ENCODE data around the gene STARD4.
A peak's percentile ranks its signal among the peaks of the same experiment; 100 is the strongest.

Gene STARD4

DNA sequence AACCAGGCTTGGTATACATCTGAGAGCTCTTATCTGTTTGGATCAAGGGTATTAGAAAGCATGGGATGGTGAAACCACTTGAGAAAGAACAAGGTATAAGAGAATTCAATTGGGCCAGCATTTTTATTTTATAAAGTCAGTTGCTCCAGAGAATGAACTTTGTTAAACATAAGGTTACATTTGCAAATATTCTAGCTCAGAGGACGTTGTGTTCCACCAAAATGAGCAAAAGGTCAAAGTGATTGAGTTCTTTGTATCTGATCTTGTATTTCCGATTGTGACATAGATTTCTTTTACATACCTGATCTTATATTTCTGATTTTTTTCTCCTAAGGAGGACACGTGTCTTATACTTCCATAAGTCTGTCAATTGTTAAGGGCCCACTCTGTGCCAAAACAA is 8.6 kb upstream of the STARD4 start:
- no peak for DNase-seq

DNA sequence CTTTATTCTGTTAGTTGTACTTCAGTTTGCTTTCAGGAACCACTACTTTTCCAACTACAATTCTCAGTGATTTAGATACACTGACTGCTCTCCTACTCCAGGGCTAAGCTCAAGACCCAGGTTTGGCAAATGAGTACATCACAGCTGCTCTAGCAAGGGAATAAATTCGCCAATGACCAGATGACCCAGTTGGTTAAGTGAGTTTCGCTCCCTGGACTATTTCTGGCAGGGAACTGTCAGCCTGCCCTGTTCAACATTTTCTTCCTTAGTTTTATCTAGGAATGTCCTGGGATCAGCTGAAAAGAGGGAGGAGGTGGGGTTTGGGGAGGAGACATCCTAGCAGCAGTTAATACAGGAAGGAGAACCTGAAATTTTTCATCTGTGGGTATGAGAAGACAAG is 6.4 kb upstream of the STARD4 start:
- DNase-seq, result no peak

DNA sequence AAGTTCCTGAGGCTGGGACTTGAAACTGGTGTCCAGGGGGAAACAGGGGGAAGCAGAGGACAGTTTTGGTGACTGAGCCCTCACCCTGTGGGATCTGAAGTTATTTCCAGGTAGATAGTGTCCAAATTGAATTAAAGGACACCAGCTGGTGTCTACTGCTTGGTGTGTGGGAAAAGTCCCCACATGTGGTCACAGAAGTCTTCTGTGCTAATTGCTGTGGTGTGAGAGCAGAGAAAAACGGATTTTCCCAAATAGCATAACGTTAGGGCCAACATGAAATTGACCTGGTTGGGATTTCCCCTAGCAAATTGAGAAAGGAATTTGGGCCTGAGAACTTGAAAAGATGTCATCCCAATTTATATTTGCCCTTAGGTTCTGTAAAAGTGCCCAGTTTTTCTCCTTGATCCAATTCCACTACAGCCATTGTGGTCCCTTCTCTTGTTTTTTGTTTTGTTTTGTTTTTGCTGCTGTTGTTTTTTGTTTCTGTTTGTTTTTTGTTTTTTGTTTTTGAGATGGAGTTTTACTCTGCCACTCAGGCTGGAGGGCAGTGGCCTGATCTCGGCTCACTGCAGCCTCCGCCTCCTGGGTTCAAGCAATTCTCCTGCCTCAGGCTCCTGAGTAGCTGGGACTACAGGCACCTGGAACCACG is 5.6 kb upstream of the STARD4 start:
- DNase-seq, result no peak

DNA sequence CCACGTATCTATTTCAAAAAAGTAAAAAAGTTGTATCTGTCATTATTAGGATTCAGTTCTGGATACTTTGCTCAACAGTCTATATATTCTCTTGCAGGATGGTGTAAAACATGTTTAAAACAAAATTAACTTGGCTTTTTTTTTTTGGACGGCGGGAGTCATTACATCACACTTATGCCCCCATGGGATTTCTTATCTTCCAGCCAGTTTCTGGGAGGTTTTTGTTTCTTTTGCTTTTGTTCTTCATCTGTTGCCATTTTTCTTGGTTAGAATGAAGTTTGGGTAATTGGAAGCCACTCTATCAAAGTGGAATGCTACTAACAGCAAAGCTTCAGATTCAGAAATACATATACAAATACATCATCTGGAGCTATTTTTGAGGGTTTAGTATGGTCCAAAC is 1.8 kb upstream of the STARD4 start:
- DNase-seq, result no peak

DNA sequence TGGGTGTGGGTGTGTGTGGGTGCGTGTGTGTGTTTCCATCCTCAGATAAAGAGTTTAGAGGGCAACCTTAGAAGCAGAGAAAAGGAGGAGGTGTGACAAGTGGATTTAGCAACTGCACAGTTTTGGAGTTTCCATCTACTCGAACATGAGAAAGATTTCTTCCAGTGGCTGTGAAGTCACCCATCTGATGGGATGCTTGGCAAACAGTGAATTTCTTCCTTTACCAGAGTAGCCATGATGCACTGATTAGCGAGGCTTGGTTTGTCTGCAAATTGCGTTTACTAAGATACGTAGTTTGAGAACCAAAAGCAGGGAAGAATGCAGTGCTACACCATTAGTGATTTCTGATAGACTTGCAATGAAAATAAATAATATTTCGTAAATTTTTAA is 791 bp upstream of the STARD4 start:
- no peak for DNase-seq

DNA sequence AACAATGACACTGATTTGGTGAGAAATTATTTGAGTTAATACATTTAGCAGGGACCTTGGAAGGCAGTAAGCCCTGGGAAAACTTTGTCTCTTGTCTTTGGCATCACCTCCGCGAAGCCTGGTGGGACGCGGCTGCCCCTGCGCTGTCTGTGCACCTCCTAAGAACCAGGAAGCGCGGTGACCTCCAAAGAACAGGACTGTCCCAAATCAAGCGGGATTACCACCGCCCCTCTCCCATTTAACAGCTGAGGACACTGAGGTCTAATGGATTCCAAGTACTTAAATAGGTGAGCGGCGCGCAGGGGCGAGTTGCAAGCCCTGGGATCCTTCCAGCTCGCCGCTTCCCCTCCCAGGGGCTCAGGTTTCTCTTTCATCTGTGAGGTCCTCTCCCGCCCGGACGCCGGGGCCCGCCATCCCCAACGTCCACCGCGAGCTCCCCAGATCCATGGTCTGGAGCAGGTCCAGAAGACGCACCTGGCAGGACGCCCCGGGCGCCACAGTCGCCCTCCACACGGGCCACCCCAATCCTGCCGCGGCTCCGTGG is 432 bp downstream of the STARD4 start:
- peak; percentile 29 for DNase-seq

DNA sequence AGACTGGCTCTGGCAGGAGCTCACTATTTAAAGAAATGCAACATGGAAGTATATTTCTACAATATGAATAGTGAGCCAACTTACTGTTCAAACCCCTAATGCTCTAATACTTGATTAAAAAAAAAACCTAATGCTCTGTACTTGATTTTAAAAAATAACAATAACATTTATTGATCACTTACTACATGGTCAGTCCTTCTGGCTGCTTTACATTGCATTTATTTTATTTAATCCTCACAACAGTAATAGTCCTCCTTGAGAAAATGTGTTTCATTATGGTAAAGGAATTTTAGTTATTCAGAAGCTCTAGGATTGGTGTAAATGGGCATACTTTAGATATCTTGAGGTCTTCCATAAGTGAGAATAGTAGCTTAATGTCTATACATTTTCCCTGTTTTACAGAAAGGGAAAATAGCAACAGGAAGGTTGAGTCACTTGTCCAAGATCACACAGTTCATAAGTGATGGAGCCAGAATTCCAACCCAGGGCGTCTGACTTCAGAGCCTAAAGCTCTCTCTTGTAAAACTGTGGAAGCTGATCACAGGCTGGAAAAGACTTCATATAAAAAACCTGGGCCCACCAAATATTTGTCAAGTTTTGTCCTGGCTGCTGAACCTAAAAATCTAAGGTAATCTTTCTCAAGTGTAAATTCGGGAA is 1.0 kb downstream of the STARD4 start:
- no peak for DNase-seq

DNA sequence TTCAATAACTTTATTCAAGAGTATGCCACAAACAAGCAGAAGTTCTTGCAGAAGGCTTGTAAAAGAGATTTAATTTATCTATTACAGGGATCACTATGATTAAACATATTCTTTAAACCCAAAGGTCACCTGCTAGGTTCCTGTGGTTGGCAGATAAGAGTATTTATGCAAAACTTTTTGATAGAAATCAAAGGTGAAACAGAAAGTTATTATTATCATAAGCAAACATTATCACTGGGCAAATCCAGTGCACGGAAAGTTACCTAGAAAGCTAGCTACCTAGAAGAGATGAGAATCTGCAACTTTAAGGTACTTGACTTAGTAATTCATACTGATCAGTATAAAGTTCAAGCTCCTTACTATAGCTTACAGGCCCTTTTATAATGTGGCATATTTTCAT is 3.2 kb downstream of the STARD4 start:
- no peak for DNase-seq

DNA sequence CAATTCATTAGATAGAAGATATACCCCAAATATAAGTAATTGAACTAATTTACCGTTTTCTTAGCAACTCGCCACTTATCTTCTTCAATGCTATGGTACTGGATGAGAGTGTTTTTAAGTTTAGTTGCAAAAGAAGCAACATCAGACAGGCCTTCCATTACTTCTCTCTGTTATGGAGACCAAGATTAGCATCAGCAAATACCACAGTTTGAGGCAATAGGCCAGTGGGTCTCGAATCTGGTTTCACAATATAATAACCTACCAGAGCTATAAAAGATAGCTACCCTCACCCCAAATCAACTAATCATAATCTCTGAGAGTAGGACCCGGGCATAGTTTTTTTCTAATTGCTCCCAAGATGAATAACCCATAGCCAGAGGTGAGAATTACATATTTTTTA is 5.1 kb downstream of the STARD4 start:
- no peak for DNase-seq

DNA sequence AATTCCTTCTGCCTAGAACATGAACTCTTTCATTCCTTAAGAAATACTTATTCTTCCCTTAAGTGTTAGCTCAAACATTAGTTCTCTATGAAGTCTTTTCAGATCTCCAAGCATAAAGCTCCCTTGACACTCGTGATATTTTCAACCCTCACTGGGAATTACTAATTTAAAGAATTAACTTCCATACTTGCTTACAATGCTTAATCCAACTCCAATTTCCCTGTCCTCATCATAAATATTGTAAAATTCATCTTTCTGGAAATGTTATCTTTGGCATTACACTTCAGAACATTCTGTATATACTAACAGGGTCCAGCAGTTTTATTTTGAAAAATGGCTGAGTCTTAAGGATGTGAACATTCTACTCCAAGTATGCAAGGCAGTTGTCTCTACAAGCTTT is 7.2 kb downstream of the STARD4 start:
- DNase-seq, result no peak

DNA sequence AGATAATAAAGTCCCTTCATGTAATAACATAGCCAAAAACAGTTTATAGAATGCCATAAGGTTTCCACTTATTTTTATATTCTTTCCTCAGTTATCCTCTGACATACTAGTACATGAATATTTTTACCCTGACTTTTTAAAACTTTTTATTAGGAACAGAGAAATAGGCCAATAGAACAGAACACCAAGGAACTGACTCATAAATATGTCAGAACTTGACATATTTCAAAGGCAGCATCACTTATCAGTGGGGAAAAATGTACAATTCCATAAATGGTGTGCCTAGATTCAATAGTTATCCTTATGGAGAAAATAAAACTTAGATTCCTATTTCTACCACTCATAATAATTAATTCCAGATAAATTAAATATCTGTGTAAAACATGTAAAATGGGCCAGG is 9.4 kb downstream of the STARD4 start:
- no peak for DNase-seq

DNA sequence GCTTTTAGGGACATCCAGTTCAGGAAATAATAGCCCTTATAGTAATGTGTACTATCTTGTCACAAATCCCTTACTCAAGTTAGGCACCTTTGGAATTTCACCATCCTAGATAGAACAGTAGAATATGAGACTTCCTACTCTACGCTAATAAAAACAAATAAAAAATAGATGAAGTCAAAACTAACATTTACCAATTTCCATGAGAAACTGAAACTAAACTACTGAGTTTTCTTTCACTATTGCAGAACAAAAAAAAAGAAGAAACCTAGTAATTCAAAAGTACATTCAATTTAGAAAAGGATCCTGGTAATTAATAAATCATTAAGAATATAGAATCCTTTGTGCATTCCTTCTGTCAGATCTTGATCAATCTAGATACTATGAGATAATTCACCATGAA is 14.0 kb downstream of the STARD4 start:
- DNase-seq, result no peak

DNA sequence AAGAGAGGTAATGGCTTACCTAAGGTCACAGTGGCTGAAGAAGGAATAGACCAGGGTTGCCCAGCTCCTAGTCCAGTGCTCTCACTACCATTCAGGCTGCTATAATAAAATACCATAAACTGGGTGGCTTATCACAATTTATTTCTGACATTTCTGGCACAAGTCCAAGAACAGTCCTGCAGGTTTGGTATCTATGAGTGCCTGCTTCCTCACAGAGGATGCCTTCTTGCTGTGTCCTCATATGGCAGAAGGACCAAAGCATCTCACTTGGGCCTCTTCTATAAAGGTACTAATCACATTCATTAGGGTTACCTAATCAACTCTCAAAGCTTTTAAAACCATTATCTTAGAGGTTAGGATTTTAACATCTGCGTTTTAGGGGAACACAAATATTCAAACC is 17.2 kb downstream of the STARD4 start:
- no peak for DNase-seq

DNA sequence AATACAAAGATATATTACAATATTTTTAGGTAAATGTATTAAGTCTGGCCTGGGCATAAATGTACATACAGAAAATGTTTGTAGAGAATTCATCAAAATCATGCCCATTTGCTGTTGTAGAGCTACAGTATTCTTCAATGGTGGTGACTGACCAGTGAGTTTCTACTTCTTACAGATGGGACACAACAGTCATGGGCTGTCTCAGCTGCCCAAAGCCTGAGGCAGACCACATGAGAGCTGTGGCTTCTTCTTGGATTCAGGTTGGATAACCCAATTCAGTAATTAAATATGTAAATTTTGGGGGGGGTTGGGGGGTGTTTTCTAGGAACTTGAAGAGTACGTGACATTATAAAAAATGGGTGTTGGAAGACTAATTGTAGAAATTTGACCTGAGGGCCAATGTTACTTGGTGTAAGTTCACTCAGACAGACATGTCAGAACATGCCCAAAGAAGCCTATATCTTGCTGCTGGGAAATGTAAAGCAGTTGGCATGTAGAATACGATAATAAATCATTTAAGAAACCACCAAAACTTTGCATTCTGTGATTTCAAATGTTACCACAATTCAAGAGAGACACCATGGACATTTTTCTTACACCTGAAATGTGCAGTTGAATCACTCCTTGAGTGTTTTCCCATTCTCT is 17.9 kb downstream of the STARD4 start:
- no peak for DNase-seq

DNA sequence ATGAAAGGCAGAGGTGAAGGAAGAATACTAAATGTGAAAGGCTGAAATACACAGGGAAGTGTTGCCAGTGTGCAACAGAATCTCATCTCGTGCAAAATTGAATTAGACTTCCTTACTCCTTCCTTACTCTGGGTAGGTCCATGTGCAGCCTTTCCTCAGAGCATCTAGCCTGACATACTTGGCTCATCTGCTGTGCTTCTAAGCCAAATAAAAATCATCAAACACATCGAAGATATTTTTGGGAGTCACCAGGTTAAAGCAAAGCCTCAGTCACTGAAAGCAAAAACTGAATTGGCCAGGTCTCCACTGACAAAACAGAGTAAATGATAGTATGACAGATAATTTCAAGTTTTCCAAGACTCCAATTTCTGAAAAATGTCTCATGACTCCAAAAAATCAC is 19.3 kb downstream of the STARD4 start:
- DNase-seq, result no peak

DNA sequence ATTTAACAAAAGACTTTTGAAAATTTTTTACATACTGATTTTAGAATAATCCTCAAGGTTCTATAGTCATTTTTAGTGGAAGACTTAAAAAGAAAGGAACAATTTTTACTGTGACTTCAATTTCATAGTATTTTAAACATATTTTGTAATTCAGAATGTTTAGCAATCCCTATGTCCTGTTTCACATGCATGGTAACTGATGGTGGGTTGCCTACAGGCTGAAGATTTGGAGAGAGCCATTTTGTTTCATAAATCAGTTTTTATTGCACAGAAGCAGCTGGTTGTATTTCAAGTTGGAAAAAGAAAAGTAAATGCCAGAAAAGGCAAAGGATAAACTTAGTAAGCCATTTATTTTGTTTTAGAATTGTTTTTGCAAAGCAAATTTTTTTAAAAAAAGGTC is 24.0 kb downstream of the STARD4 start:
- no peak for DNase-seq

DNA sequence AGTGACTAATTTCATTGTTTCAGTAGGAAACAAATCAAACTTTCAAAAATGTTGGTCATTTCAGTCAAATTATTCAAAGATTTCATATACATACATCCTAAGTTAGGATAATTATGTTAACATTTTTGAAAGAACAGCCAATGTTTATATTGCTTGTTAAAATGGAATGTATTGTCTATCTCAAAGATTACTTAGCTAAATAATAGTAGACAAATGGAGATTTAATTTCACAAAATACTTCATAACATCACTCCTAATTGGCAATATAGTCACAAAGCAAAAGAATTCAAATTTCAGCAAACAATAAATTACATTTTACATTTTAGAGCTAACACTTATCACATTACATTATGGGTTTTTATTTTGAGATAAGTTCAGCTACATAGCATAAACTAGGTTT is 25.4 kb downstream of the STARD4 start:
- no peak for DNase-seq

DNA sequence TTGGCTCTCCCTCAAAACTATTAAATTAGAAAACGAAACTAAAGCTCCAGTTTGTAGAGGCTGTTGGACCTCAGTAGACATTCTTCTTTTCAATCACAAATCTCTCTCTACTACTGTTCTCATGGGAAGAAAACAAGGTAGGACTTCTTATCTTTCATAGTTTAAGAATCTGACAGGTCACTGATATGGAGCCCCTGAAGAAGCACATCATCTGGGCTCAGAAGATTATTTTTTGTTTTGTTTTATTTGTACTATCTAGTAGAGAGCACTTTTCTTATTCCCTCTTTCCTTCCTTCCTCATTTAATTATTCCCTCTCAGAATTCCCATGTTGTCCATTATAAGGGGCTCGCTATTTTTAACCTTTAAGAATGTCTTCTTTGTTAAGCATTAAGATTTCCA is 26.3 kb downstream of the STARD4 start:
- no peak for DNase-seq

DNA sequence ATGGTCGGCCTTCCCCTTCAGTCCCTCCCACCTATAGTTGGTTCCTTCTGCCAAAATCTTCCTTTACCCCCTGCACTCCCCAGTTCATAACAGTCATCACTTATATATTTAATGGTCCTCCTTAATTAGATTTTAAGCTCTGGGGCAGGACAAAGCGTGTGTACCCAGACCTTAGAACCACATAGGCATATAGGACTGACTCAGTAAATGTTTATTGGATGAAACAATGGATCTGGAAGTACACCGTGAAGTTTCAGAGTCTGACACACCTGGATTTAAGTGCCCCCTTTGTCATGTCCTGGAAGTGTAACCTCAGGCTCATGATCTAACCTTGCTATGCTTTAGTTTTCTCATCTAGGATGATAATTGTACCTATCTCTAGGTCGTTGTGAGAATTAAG is 32.0 kb downstream of the STARD4 start:
- DNase-seq, result no peak

DNA sequence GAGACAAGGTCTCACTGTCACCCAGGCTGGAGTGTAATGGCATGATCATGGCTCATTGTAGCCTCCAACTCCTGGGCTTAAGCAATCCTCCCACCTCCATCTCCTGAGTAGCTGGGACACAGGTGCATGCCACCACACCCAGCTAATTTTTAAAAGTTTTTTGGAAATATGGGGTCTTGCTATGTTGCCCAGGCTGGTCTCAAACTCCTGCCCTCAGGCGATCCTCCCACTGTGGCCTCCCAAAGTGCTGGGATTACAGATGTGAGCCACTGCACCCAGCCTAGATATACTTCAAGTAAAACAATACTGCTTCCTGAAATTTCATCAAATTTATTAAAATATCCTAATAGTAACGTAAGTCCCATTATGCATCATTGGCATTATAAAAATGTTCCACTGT is 33.4 kb downstream of the STARD4 start:
- no peak for DNase-seq

DNA sequence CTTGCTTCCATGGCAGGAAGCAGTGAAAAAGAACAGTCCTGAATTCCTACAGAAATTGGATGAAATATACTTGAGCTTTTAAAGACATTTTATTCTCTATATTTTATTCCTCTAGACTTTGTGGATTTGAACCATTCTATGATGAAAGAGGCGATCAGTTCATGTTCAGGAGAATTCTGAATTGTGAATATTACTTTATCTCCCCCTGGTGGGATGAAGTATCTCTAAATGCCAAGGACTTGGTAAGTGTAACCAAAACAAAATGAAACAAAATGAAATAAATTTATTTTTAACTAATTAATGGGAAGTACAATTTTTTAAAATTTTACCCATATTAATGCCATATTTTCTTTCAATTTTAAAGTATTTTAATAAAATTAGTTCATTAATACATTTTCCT is 34.1 kb downstream of the STARD4 start:
- DNase-seq, result no peak

DNA sequence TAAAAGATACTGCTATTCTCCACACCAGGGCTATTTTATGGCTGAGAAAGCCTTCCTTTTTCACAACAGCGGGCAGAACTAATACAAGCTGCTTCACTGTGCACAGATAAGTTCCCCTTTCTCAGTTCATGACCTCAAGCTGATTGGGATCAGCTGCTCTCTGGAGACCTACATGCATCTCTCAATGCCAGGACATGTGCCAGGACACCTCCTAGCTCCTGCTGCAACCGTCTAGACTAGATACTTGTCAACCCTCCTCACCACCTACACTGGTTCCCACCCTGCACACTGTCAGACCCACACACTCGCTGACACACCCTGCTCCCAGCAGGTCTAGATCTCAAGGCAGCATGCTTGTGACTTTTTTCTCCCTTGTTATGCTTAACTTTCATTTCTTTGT is 39.8 kb downstream of the STARD4 start:
- DNase-seq, result no peak

DNA sequence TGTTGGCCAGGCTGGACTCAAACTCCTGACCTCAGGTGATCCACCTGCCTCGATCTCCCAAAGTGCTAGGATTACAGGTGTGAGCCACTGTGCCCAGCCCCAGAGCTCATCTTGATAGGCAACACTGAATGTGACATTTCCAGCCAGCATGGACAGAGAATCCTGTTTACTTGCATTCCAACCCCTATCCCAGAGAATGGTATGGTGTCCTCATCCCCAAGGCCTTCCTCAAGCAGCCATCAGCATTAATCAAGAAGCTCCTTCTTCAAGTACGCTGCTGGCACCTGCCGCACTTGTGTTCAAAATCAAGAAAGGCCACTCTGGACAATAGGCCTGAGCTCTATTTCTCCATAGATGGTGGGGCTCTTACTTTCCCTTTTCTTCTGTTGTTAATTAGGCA is 40.2 kb downstream of the STARD4 start:
- no peak for DNase-seq

DNA sequence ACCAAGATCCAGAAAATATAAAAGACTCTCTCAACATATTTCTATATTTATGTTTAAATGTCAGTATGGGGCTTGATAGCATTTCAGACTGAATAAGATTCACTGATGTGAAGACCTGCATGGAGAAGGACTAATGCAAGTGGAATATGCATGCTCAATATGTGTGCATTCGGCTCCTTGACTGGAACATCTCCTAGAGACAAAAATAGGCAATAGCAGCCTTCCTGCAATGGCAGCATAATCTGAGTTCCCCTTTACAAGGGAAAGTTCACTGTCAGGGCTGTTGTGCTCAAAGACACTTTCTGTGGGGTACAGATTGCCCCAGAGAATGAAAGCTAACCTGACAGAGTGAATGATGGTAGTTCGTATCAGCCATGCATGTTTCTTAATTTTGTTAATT is 42.4 kb downstream of the STARD4 start:
- no peak for DNase-seq
